Mesothelial cell of epicardium (in vitro differentiated cells): Measurements from ENCODE around the gene GON7. TPM values are rescaled to one million over a fixed set of nuclear protein-coding genes. Genes with fewer than 3 reads are reported as not detected.

Experiments used
- DNase-seq, 2 experiments: peaks; one replicate each; pipeline ENCODE4 v3.0.0; 2021; ENCODE audit warnings: low spot score in 2 of 2; ENCODE audit not compliant: unreplicated experiment in 2 of 2
- H3K27ac Mint-ChIP-seq: 2 replicates; pipeline ENCODE4 v1.8.0; 2021; ENCODE audit warnings: mixed read lengths
- H3K27me3 Mint-ChIP-seq: 2 replicates; pipeline ENCODE4 v1.8.0; 2021; ENCODE audit warnings: low read depth, mixed read lengths
- H3K36me3 Mint-ChIP-seq: 2 replicates; pipeline ENCODE4 v1.8.0; 2021; ENCODE audit warnings: mixed read lengths
- H3K4me1 Mint-ChIP-seq: 2 replicates; pipeline ENCODE4 v1.8.0; 2021; ENCODE audit warnings: mixed read lengths
- H3K4me3 Mint-ChIP-seq: 2 replicates; pipeline ENCODE4 v1.8.0; 2021; ENCODE audit warnings: mild to moderate bottlenecking, moderate library complexity, mixed read lengths
- H3K9me3 Mint-ChIP-seq: 2 replicates; pipeline ENCODE4 v1.8.0; 2021; ENCODE audit warnings: mixed read lengths
- total RNA-seq: library from RNA; stranded (reverse); gene quantifications from 3 replicates; pipeline ENCODE4 v1.2.1, GENCODE V29; 2021
- TF ChIP-seq, protein P1 (sequence below): fragments of 200-600 bp; sonication (generic); IDR thresholded peaks from one replicate; pipeline ENCODE4 v1.5.0; 2021; ENCODE audit warnings: antibody characterized with exemption; ENCODE audit not compliant: unreplicated experiment

GON7 gene
- total RNA-seq, 1 donor from 2014 or later = 5.6 TPM

DNA sequence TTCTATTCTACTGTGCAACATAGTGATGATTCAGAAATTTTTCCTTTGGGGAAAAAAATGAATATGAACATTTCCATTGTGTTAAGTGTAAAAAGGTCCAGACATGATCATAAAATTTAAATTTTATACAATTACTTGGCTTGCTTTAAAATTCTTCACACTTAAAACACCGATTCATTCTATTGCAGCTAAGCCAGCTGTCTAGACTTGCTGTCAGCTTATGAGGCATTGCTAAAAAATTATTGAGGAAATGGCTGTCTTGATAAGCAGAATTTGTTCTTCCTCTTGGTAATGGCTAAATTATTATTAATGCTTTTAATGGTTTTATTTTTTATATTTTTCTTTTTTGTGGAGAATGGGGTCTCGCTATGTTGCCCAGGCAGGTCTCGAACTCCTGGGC is 19.9 kb downstream of the GON7 start:
- Mint-ChIP-seq H3K4me1 (peaks cover 17% of the 10 kb centered on the region), H3K4me3 (no peak overlapping the region), H3K36me3 (peaks cover 2% of the 10 kb centered on the region), H3K9me3 (no peaks in the 10 kb centered on the region), H3K27ac (no peak overlapping the region), H3K27me3 (no peaks in the 10 kb centered on the region)
- DNase-seq = no peak
- TF ChIP-seq, protein P1, sequence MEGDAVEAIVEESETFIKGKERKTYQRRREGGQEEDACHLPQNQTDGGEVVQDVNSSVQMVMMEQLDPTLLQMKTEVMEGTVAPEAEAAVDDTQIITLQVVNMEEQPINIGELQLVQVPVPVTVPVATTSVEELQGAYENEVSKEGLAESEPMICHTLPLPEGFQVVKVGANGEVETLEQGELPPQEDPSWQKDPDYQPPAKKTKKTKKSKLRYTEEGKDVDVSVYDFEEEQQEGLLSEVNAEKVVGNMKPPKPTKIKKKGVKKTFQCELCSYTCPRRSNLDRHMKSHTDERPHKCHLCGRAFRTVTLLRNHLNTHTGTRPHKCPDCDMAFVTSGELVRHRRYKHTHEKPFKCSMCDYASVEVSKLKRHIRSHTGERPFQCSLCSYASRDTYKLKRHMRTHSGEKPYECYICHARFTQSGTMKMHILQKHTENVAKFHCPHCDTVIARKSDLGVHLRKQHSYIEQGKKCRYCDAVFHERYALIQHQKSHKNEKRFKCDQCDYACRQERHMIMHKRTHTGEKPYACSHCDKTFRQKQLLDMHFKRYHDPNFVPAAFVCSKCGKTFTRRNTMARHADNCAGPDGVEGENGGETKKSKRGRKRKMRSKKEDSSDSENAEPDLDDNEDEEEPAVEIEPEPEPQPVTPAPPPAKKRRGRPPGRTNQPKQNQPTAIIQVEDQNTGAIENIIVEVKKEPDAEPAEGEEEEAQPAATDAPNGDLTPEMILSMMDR = no peak

DNA sequence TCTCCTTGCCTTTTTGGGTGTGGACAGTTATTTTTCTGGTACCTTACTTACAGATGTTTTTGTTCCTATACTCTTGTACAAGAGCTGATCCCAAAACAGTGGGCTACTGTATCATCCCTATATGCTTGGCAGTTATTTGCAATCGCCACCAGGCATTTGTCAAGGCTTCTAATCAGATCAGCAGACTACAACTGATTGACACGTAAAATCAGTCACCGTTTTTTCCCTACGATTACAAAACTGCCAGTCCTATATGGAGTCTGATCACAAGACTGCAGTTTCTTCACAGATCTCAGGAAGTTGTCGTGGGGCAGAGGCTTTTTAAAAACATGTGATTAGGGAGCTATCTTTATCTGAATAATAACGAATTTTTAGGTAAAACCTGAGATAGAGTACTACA is 20.4 kb downstream of the GON7 start:
- TF ChIP-seq, protein P1 = no peak
- no peaks in the 10 kb centered on the region for H3K9me3 Mint-ChIP-seq
- H3K4me1 Mint-ChIP-seq = peaks cover 17% of the 10 kb centered on the region
- DNase-seq = no peak
- H3K36me3 Mint-ChIP-seq = peaks cover 6% of the 10 kb centered on the region
- no peaks in the 10 kb centered on the region for H3K27me3 Mint-ChIP-seq
- H3K27ac Mint-ChIP-seq = no peak overlapping the region
- H3K4me3 Mint-ChIP-seq = peak overlapping the region; percentile 52

DNA sequence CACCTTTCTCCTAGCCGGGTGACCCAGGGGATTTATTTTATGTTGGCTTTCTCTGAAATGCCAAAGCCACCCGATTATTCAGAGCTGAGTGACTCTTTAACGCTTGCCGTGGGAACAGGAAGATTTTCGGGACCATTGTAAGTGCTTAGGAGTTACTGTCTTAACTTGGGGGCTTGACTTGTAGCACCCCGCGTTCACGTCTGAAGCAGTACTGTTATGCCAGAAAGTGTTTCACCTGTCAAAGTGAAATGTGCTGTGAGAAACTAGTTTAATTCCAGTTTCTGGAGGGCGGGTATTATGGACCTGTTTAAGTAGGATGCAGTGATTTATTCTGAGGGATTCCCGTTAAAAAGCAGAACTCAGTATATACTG is 21.5 kb downstream of the GON7 start:
- Mint-ChIP-seq H3K27ac (peak overlapping the region; percentile 96), H3K9me3 (no peaks in the 10 kb centered on the region)

DNA sequence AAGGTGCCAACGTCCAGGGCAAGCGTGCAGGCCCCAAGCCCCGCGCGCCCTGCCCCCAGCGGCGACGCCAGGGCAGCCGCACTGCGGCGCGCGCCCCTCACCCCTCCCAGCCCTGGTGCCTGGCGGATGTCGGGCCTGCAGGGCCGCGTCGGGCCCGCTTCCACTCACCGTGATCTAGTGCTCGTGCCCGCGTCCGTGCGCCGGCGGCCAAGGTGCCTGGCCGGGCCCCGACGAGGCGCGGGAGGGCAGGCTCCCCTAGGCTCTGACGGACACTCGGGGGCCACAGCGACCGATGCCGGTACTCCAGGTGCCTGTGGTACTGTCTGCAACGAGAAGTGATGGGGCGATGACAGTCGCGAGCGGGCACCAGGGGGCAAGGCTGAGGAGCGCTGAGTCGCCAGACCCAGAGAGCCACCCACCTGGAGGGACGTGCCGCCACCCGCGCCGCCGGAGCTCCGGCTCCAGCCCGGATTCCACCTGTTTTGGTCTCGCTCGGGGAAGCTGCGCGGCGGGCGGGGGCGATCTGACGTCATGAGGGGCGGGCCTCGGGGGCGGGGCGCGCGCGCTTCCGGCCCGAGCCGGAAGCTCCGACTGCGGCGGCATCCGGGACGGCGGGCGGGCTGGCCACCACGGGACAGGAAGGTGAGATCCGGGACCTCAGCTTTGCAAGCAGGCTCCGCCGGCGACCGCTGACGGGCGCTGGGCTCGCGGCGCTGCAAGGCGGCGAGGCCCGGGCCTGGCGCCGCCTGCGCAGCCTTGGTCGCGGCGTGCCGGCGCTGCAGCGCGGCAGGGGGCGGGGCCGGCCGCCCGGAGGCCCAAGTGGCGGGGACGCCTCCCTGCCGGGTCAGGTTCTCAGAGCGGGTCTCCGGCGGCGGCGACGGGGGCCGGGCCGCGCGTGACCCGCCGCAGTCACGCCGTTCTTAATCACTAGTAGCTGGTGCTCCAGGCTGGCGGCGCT is 22.2 kb downstream of the GON7 start, which contains the start of the genes LYSET and MOAP1:
TSS of gene LYSET (plus strand) at position 927 of the 958 bp plus-strand sequence. CDS start 89 bp downstream, outside the sequence.
TSS of gene MOAP1 (minus strand) at position 507 of the 958 bp plus-strand sequence. CDS start 655 bp downstream, outside the sequence.
- Mint-ChIP-seq H3K36me3 (peaks cover 6% of the 10 kb centered on the region), H3K4me1 (peaks cover 17% of the 10 kb centered on the region), H3K27ac (peak within 1 kb of the TSS; percentile 96), H3K27me3 (no peaks in the 10 kb centered on the region), H3K9me3 (no peaks in the 10 kb centered on the region), H3K4me3 (peak within 1 kb of the TSS; percentile 92)
- TF ChIP-seq, protein P1 = no peak
- DNase-seq = peak; percentile 77 to 85

More for the DNA sequence above, 21.5 kb downstream of the GON7 start:
- TF ChIP-seq, protein P1 = no peak
- no peak for DNase-seq
- Mint-ChIP-seq H3K4me1 (peaks cover 17% of the 10 kb centered on the region), H3K4me3 (peak overlapping the region; percentile 92), H3K36me3 (peaks cover 6% of the 10 kb centered on the region), H3K27me3 (no peaks in the 10 kb centered on the region)

DNA sequence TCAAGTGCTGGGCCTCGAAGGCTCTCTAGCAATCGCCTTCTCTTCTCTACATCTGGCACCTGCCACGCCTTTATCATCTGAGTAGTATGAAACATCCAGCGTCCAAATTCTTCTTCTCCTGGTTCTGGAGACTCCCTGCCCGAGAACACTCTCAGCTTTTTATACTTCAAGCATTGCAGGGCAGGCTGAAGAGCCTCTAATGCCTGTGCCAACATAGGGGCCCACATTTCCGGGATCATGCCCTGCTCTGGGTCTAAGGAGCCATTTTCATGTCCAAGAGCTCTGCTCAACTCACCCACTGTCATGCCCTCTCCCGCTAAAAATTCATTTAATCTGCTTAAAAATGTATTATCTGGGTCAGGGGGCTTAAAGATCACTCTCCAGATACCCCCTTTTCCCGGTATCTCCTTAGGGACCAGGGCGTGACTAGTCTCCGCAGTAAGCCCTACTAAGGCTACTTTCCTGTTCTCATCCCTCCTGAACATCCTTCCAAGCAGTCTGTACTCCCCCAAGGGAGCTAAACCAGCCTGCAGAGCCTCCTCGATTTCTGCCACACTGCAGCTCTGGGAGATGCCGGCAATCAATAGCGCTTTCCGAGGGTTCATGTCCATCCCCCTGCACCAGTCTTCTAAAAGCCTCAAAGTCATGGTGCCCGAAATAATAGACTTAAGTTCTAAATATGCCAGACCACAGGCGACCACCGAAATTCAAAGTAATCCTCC is 23.1 kb downstream of the GON7 start:
- H3K4me1 Mint-ChIP-seq = peaks cover 17% of the 10 kb centered on the region
- H3K4me3 Mint-ChIP-seq = peak overlapping the region; percentile 83
- TF ChIP-seq, protein P1 = no peak
- H3K9me3 Mint-ChIP-seq = no peaks in the 10 kb centered on the region
- no peaks in the 10 kb centered on the region for H3K27me3 Mint-ChIP-seq
- peaks cover 4% of the 10 kb centered on the region for H3K36me3 Mint-ChIP-seq
- no peak for DNase-seq
- peak overlapping the region; percentile 83 for H3K27ac Mint-ChIP-seq
